Ramos (cell line): ENCODE results near the gene KRT74.

Experiments used
- in situ Hi-C: fragments of 300-500 bp; cut with MboI; formaldehyde crosslinking; loops from one replicate; pipeline ENCODE4 v1.14.3; 2022; ENCODE audit warnings: low sequenced_read_pairs; ENCODE audit not compliant: unreplicated experiment

The KRT74 gene

DNA sequence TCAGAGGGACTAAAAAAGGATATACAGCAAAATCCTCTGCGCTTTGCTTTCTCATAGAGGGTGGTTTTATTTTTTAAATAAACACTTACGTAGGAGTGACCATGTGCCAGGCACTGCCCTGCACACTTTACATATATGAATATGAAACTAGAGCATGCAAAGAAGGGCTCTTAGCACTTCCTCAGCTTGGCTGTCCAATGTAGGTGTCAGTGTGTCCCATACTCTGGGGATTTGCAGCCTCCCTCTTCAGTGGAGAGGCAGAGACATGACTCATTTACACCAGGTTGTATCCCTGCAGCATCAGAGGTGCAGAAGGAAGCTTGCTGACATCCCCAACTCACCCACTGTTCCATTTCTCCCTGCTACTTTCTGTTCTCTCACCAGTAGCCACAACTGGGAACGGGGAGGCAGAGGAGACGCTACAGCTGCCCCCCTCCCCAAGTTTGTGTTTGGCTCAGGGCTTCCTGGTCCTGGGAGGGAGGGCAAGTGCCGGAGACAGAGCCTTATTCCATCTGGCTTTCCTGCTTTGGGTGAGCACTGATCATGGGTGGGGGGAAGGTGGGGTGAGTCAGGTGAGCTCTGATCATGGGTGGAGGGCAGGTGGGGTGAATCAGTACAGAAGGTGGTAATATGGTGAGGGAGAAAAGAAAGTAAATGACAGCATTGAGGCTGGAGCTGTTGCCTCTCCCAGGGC, 48.6 kb downstream of the KRT74 start:
- in situ Hi-C loops = no loop called here

DNA sequence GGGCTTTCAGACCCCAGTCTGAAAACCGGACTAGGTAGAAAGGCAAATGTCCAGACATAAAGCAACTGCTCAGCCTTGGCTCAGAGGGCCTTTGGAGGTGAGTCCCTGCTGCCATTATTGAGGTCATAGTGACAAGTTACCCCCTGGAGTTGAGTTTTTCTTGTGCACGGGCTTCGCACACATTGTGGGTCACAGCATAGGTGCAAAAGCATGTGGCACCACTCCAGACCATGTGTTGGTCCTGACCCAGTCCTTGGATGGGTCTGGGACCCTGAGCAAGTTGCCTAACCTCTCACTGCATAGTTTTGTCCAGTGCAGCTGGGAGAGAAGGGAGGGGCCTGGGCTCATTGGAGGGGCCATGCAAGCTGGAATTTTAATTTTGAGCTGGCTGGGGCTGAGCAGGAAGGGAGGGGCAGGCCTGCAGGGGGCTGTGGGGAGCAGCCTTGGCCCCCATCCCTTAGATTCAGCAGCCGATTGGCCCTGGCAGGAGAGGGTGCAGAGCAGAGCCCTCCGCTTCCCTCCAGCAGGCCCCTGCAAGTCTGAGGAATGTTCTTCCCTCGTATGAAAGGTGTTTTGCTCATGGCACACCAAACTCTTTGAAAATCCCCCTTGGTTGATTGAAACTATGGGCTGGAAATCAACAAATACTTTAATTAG, 49.3 kb downstream of the KRT74 start:
- in situ Hi-C loops = no loop called here

DNA sequence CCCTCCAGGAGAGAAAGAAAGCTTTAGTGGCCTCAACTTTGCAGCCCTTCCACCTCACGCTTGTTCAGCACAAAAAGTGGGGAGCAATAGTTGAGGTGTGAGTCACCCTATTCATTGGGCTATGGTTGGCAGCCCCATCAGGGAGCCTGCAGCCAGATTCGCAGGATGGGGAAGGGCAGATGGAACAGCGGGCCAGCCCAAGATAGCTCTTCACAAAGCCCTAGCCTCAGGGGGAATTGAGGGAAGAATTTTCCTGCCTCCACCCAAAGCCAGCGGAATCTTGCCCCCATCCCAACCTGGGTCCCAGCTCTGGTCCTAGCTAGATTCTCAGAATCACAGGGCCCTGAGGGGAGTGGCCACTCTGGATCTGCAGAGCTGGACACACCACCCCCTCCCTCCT, 49.8 kb downstream of the KRT74 start:
- in situ Hi-C loops = no loop called here

DNA sequence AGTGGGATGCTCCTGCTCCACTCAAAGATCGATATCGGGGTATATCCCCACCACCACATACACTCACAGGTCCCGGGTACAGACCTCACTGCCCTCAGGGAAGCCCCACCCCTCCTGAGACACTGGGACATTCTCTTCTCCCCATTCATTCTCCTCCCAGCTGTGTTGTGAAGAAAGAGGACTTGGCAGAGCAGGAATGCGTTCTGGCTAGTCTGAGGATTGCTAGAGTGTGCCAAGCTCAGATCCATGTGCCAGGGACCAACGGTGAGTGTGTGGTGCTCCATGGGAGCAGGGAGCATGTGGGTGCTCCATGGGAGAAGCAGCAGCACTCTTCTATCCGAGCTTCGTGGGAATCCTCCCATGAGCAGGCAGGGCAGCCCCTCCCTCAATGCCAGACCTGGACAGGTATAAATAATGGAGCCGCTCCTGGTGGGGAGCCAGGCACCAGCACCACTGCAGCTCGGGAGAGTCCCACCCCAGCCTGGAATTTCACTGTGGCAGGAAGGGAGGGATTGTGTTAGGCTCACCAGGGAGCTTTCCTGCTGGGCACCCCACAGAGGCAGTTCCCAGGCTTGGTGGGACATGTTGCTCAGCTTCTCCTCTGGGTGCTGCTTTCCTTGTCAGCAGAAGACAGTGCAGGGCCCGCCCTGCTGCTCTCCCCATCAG, 51.2 kb downstream of the KRT74 start:
- in situ Hi-C loops = no loop called here

DNA sequence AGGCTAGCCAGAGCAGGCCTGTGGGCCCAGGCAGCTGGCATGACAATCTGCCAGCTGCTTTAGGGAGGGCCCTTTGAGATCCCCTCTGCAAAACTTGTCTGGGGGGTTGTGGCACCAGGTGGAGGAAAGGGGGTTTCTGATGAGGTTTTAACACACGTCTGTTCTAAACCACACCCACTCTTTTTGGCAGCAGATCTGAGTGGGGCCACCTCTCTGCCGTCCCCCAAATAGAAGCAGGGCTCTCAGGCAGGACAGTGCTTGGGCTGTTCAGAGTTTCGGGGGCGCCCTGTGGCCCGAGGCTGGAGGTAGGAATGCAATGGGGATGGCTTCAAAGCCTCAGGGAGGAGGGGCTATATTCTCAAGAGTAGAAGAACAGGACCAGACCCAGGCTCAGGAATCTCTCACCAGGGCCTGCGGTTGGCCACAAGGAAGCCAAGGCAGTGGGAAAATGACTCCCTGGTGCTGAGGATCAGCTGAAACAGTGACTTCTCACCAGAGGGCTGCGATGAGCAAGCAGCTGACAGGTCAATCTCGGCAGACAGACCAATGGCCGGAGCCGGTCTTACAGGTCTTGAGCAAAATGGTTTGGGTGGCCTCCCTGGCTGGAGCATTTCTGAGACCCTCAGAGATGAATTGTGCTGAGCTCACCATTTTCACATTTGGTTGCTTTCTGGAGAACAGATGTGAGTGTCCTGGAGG, 51.9 kb downstream of the KRT74 start:
- in situ Hi-C loops = no loop called here

DNA sequence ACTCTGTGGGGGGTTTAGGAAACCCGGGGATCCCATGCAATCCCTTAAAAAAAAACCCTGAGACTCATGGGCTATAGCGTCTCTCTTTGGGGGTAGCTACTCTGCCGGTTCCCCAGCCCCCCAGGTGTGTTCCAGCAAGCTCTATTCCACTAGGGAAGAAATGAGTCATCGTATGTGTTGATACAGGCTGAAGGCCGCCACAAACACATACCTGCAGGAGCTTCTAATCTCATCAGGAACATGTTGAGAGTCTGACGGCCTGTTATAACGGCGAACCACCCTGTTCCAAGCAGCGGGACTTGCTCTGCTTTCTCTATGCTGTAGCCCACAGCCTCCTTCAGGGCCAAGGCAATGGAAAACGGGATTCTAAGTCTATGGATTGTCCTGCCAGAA, 52.5 kb downstream of the KRT74 start:
- in situ Hi-C loops = no loop called here

DNA sequence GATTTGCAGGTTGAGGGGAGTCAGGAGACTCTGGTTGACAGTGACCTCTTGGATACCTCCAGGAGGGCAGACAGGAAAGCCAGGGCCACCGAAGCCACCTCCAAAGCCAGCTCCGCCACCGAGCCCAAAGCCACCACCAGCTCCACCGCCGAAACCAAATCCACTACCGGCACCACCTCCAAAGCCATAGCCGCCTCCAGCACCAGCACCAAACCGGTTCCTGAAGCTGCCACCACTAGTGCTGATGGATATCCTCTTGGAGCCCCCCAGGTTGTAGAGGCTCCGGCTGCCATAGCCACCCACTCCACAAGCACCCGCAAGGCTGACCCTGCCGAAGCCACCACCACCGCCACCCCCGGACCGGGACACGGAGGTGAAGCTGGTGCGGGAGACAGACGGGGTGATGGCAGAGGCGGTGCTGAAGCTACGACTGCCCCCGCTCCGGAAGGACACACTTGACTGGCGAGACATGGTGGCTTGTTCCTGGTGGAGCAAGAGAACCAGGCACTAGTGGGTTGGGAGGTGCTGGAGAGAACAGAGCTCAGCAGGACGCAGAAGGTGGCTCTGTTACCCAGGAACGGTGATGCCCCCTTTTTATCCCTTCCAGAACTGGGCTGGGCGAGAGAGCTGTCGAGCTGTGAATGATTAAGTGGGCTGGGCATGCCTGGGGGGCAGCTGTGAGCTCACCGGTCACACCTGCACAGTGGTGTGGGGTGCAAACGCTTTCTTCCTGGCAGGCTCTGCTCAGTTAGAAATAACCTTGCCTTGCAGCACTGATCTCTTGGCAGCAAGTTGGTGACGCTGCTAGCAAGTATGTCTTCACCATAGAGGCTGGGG, 53.6 kb downstream of the KRT74 start, which contains the start of gene KRT5:
Gene KRT5, minus strand, starts transcription at position 569 of the 837 bp plus-strand sequence. Its CDS starts 98 bp downstream, at position 471.
- in situ Hi-C loops = no loop called here

DNA sequence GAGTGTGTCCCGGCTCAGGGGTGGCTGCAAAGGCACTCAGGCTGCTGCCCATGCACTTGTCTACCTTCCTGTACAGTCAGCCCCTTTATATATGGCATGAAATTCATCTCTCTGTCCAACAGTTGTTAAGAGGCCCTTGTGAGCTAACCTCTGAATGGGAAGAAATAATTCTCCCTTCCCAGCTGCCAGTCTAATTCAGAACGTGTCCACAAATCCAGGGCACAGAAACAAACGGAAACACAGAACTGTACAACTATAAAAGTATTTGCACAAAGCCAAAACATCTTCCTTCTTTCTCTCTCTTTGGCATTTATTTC, 54.3 kb downstream of the KRT74 start:
- in situ Hi-C loops = no loop called here

DNA sequence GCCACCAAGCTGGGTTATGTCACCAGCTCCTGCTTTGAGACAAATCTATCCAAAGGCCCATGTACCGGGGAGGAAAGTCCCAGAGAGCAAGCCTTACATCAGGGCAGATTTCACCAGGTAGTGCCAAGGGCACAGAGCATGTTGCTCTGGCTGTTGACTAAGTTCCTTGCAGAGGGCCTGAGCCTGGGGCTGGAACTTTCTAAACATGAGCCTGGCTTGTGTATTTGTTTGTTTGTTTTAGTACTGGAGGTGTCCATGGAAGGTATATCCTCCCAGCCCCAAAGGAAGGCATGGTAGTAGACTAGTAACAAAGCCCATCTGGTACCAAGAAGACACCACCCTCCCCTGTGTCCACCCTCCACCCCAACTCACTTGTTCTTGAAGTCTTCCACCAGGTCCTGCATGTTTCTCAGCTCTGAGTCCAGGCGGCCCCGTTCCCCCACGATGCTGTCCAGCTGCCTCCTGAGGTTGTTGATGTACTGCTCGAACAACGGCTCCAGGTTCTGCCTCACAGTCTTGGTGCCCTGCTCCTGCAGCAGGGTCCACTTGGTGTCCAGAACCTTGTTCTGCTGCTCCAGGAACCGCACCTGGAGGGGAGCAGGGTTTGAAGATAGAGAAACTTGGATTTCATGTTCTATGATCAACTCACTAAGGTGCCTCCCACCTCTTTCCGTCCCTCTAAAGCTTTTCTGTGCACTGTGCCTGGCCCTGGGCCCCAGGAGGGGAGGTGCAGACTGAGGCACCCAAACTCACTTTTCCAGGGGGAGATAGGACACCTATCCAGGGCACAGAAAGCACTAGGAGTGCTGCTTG, 54.9 kb downstream of the KRT74 start:
- in situ Hi-C loops = no loop called here

DNA sequence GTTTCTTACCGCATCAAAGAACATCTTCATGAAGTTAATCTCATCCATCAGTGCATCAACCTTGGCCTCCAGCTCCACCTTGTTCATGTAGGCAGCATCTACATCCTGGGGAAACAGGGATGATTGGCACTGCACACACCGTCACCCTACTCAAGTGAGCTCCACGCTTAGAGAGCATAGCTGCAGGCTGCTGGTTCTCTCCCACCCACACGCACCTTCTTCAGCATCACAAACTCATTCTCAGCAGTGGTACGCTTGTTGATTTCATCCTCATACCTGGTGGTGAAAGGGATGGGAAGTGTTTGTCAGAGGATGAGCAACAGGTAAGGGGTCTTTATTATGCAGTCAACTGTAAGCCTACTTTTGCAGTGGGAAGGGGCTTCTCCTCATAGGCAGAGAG, 55.8 kb downstream of the KRT74 start:
- in situ Hi-C loops = no loop called here

DNA sequence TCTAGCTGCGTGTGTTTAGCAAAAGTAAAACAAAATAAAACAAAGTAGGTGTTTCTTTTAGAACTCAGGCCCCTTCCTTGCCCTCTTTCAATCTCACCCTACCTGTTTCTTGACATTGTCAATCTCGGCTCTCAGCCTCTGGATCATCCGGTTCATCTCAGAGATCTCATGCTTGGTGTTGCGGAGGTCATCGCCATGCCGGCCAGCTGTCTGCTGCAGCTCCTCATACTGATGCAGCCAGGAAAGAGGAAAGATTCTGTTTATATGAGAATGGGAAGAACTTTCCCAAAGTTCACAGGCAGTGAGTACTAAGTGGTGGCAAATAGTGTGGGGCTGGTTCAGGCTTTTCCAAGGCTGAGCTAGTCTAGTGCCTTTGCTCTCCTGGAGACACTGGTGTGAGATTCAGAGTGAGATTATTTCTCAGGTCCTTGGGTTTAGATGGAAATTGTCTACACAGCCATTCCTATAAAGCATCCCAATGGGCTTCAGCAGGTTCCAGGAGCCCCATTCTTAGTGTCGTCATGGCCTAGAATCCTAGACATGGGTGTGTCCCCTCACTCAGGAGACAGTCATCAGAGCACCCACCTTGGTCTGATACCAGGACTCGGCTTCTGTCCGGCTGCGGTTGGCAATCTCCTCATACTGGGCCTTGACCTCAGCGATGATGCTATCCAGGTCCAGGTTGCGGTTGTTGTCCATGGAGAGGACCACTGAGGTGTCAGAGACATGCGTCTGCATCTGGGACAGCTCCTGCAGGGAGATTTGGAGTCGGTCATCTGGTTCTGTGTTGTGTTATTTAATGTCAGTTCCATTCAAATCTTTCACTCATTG, 56.4 kb downstream of the KRT74 start:
- in situ Hi-C loops = no loop called here

DNA sequence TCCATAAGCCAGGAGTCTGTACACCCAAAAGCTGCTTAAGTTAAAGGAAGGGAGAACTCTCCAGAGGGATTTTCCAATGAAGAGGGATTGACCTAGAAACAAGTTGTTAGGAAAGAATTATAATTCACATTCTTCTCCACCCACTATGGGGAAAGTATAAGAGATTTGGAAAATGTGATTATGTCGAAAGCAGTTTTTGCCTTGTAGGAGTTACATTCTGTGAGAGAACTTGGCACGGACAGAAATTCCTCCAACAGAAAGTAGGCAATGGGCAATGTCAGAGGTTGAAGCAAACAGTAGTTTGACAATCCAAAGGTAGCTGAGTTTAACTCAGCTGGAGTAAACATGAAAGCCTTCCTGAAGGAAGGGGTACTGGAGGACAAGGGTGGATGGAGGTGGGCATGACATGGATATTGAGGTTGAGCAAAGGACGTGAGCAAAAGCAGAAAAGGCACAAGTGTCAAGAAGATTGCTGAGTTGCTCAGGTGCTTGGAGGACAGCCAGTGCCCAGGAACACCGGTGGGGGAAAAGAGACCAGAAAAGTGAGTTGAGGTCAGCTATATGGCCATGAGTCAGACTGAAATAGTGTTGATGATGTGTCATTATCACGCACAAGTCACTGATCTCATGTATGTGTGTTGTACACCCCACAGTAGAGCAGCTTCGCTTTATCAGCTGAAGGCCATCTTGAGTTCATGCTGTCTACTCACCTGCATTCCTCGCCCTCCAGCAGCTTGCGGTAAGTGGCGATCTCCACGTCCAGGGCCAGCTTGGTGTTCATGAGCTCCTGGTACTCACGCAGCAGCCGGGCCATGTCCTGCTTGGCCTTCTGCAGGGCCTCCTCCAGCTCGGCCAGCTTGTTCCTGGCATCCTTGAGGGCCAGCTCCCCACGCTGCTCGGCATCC, 57.5 kb downstream of the KRT74 start:
- in situ Hi-C loops = no loop called here
